ENCODE measurements around the gene CTNNA2. TPM values are rescaled to one million over a fixed set of nuclear protein-coding genes. Genes with fewer than 3 reads are reported as not detected.
"Not testable (repeated sequence)": the region's sequence is repeated elsewhere in the genome, so short reads cannot be mapped to it uniquely, and the experiment has no call there.

Gene CTNNA2
- total RNA-seq, 1 donor from 2014 or later = not detected

GRCh38 chr2:80012061-80012460, 499.2 kb downstream of the CTNNA2 start:
- no peak for DNase-seq (ENCODE audit: extremely low read depth, low read depth, low spot score)

DNA sequence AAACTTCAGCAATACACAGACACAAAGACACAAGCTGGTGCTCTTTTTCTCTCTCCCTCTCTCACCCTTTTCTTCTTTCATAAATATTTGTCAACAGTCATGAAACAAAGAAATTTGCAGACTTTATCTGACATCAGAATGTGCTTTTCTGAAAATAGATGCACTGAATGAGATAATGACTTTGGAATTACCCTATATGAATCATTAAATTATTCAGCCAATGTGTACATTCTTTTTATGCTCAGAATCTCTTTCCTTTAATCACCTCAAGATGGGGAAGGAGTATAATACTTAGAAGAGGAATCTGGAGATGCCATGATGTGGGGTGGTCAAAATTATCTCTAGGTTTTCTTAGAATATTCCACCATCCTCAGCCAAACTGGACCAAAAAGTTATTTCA, 501.8 kb downstream of the CTNNA2 start:
- no peak for DNase-seq (ENCODE audit: extremely low read depth, low read depth, low spot score)

- no peak for DNase-seq (ENCODE audit: extremely low read depth, low read depth, low spot score)
Measured at GRCh38 chr2:80016171-80016570, 503.3 kb downstream of the CTNNA2 start.

DNA sequence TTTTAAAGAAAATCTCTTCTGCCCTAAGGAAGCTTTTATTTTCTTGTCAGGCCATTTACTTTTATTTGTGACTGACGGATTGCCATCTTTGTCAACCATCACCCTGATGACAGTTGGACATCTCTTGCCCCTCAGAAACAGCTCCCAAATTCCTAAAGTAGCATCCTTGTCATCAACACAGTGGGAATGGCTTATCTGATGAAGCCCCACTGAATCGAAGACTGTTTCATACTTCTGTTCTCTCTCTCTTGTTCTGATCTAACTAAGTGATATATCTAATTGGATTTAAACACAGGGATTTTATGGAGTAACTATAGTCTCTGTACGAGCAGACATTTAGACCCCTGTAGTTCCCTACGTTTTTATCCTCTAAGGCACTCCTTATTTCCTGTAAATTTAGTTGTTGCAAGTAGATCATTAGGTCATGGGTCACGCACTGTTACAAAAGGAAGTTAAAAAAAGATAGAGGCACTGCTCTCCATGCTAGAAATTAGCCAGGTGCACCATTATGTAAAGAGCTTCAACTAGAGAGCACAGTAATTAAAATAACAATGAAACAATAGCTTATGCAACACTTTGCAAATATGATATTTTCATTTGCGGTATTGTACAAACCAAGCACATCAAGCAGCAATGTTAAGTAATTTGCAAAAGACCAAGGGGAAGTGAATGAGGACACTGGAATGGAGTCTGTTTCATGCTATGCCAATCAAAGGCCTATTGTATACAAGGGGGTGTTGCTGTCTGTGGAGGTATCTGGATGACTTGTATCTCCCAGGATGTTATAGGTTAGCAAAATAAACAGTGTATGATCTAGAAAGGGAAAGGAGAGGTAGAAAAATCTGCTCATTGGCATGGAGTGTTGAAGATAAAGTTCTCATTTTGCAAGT, 507.0 kb downstream of the CTNNA2 start:
- no peak for DNase-seq (ENCODE audit: extremely low read depth, low read depth, low spot score)

- no peak for DNase-seq (ENCODE audit: extremely low read depth, low read depth, low spot score)
Measured at GRCh38 chr2:80022018-80022417, 509.2 kb downstream of the CTNNA2 start.

GRCh38 chr2:80026040-80026729, 513.3 kb downstream of the CTNNA2 start:
- no peak for DNase-seq (ENCODE audit: extremely low read depth, low read depth, low spot score)

DNA sequence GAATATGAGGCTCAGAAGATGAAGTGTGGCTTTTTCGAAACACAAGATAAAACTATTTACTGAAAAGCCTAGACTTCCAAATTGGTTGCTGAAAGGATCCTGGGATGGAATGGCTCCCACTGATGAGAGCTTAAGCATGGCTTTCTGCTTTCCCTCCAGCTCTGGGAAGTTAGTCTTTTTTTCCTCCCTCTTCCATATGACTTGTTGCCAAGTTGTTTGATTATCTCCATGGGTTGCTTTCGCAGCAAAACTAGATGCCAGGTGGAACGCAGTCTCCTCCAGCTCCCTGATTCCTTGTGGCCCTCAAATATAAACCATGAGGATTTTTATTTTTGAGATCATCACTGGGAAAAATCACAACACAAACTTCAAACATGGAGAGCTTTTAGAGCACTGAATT, 515.2 kb downstream of the CTNNA2 start:
- no peak for DNase-seq (ENCODE audit: extremely low read depth, low read depth, low spot score)

DNA sequence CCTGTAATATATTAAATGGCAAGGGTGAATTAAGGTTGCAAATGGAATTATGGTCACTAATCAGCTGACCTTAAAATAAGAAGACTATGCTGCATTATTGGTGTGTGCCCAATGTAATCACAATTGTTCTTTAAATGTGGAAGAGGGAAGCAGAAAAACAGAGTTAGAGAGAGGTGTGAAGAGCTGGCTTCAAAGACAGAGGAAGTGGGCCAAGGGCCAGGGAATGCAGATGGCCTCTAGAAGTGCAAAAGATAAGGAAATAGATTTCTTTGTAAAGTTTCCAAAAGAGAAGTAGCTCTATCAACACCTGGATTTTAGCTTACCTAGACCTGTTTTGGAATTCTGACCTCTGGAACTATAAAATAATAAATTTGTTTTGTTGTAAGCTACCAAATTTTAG, 515.7 kb downstream of the CTNNA2 start:
- no peak for DNase-seq (ENCODE audit: extremely low read depth, low read depth, low spot score)

DNA sequence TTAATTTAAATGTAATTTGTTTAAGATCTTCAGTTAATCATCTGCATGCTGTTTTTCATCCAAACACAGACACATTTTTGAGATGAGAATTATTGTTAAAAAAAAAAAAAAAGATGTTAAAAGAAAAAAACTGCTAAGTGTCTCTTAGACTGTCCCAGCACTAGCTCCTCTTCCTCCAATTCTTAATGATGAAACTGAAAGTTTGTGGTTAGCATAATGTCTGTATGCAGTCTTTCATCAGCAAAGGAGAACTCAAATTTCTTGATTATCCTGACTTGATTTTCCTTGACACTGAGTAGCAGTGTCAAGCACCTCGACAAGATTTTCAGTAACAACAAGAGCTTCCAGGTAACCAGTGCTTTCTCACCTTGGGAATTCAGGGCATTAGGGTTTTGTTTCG, 517.3 kb downstream of the CTNNA2 start:
- no peak for DNase-seq (ENCODE audit: extremely low read depth, low read depth, low spot score)

DNA sequence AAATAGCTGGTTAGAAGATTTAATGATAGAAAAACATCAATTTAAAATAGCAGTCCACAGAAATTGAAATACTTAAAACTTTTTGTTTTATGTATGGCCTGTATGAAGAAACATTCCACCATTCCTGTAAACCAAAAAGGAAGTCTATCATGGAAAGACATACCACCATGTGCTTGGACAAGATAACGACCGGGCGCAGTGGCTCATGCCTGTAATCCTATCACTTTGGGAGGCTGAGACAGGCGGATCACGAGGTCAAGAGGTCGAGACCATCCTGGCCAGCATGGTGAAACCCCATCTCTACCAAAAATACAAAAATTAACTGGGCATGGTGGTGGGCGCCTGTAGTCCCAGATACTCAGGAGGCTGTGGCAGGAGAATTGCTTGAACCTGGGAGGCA, 519.8 kb downstream of the CTNNA2 start:
- not testable (repeated sequence) for DNase-seq (ENCODE audit: extremely low read depth, low read depth, low spot score)

DNA sequence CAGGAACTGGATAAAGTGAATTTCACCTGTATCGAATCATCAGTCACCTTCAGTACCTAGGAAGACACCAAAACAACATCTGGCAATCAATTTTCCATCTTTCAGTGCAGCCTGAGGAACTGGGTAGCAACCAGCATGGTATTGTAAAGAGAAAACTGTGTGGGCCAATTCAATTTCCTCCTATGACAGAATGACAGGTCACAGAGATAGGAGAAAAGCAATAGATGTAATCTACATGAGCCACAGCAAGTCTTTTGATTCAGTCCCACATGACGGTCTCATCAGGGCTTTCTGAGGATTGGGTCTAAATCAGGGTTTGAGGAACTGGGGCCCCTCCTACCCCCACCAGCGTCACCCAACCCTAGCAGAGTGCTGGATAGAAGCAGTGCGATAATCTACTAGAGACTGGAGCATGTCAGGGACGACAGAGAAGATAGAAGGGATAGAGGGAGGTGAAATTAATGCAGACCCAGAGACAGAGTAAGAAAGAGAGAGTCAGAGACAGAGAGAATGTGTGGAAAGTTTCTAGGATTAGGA, 523.0 kb downstream of the CTNNA2 start:
- no peak for DNase-seq (ENCODE audit: extremely low read depth, low read depth, low spot score)

GRCh38 chr2:80037310-80037709, 524.5 kb downstream of the CTNNA2 start:
- no peak for DNase-seq (ENCODE audit: extremely low read depth, low read depth, low spot score)

GRCh38 chr2:80040226-80040625, 527.4 kb downstream of the CTNNA2 start:
- DNase-seq (ENCODE audit: extremely low read depth, low read depth, low spot score) = no peak

DNA sequence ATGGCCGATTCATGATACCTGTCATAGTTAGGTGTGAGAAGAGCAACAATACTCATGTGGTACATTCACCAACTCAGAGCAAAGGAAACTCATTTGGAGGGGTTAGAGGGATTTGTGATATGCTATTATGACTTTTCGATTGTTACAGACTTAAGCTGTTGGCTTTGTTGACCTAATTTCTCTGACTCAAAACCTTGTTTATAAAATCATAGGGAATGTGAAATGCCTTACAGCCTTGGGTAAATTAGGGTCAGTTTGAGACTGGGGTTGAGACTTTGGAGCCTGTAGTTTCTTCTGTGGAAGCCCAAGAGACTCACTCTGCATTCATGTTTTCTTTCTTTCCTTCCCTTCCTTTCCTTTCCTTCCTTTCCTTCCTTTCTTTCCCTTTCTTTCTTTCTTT, 529.8 kb downstream of the CTNNA2 start:
- DNase-seq (ENCODE audit: extremely low read depth, low read depth, low spot score) = no peak

DNA sequence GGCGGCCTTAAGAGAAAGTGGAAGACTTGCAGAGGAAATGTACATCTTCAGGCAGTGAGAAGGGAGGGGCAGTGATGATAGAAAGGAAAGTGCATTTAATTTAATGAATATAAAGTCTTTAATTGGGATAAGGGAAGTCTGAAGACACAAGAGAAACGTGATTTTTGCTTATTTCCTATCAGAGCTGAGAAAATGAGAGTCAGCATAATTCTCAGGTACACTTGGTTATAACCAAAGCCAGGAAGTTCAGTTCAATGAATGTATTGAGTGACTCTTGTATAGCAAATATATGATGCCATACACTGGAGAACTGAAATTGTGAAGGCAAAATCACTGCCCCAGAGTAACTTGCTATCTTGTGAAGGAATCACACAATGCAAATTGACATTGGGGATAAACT, 535.4 kb downstream of the CTNNA2 start:
- no peak for DNase-seq (ENCODE audit: extremely low read depth, low read depth, low spot score)

DNA sequence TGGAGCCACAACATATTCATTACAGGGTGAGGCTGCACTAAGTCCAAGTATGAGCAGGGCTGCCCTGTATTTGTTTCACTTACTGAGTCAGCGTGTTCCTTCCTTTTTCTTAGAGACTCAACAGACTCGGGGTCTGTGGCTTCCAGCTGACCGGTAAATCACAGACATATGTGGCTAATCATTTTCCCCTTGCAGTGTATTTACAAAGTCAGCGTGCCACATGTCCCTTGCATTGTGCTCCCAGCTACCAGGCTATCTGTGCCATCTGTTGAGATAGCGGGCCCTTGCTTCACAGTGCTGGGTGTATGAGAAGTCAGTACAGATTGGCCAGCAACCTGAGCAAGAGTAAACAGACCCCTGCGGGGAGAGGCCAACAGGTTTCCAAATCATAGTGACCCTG, 537.4 kb downstream of the CTNNA2 start:
- no peak for DNase-seq (ENCODE audit: extremely low read depth, low read depth, low spot score)

GRCh38 chr2:80053522-80054345, 540.9 kb downstream of the CTNNA2 start:
- no peak for DNase-seq (ENCODE audit: extremely low read depth, low read depth, low spot score)

DNA sequence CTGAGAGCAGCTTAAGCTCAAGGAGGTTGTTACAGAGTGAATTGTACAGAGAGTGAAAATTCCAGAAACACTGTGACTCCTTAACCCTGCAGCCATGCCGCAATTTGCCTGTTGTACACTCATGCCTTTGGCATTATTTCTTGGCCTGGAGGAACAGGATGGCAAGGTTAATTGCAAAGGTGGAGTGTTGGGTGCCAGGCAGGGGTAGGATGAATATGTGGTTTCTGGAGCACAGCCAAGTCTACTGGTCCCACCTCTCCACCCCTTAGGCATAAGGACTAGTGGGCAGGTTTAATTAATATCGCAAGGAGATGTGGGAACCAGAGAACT, 541.5 kb downstream of the CTNNA2 start:
- DNase-seq (ENCODE audit: extremely low read depth, low read depth, low spot score) = no peak

GRCh38 chr2:80057956-80058355, 545.1 kb downstream of the CTNNA2 start:
- DNase-seq (ENCODE audit: extremely low read depth, low read depth, low spot score) = no peak

GRCh38 chr2:80058562-80058961, 545.7 kb downstream of the CTNNA2 start:
- DNase-seq (ENCODE audit: extremely low read depth, low read depth, low spot score) = no peak

- no peak for DNase-seq (ENCODE audit: extremely low read depth, low read depth, low spot score)
Measured at GRCh38 chr2:80059447-80059846, 546.6 kb downstream of the CTNNA2 start.
